NCI-H1930 (cell line): ENCODE results near the gene PCDHGA1.
A peak's percentile ranks its signal among the peaks of the same experiment; 100 is the strongest.
"Not testable (repeated sequence)": the region's sequence is repeated elsewhere in the genome, so short reads cannot be mapped to it uniquely, and the experiment has no call there.

Experiments
- DNase-seq, 2 experiments: peaks; one replicate each; lab custom pipeline; 2025; lab: John Stamatoyannopoulos, UW

Gene PCDHGA1

GRCh38 chr5:141330299-141331080 is at the start of gene PCDHGA1:
TSS of gene PCDHGA1 (plus strand) at chr5:141330514.
- DNase-seq = no peak

- DNase-seq = no peak
Measured at GRCh38 chr5:141298376-141298775, 31.9 kb upstream of the PCDHGA1 start.

GRCh38 chr5:141303756-141304155 is 26.6 kb upstream of the PCDHGA1 start, which contains the start of gene SLC25A2:
TSS of gene SLC25A2 (minus strand) at chr5:141304049. CDS start at chr5:141303865, 184 bp downstream.
- no peak for DNase-seq

- no peak for DNase-seq
Measured at GRCh38 chr5:141306630-141307029, 23.7 kb upstream of the PCDHGA1 start.

GRCh38 chr5:141313711-141314110 is 16.6 kb upstream of the PCDHGA1 start:
- no peak for DNase-seq

- DNase-seq = not testable (repeated sequence)
Measured at GRCh38 chr5:141316963-141317362, 13.4 kb upstream of the PCDHGA1 start.

- DNase-seq = no peak
Measured at GRCh38 chr5:141319202-141319601, 11.1 kb upstream of the PCDHGA1 start.

GRCh38 chr5:141319699-141320098 is 10.6 kb upstream of the PCDHGA1 start:
- no peak for DNase-seq

- DNase-seq = peak; percentile 69 to 87
Measured at GRCh38 chr5:141320225-141321169, 9.8 kb upstream of the PCDHGA1 start, which contains the start of gene TAF7. TSS of gene TAF7 (minus strand) at chr5:141320784. CDS start at chr5:141320044, 740 bp downstream.

GRCh38 chr5:141322261-141322660 is 8.1 kb upstream of the PCDHGA1 start:
- DNase-seq = no peak

- peak; percentile 21 to 61 for DNase-seq
Measured at GRCh38 chr5:141326088-141326854, 4.0 kb upstream of the PCDHGA1 start.

- no peak for DNase-seq
Measured at GRCh38 chr5:141328231-141328630, 2.1 kb upstream of the PCDHGA1 start.

GRCh38 chr5:141332571-141332970 is 2.3 kb downstream of the PCDHGA1 start:
- not testable (repeated sequence) for DNase-seq

GRCh38 chr5:141338538-141339306 is 8.4 kb downstream of the PCDHGA1 start, which contains the start of gene PCDHGA2:
TSS of gene PCDHGA2 (plus strand) at chr5:141338760.
- DNase-seq = no peak

- DNase-seq = not testable (repeated sequence)
Measured at GRCh38 chr5:141340781-141341354, 10.6 kb downstream of the PCDHGA1 start.

- no peak for DNase-seq
Measured at GRCh38 chr5:141342773-141343172, 12.5 kb downstream of the PCDHGA1 start.

GRCh38 chr5:141343242-141343952 is 13.1 kb downstream of the PCDHGA1 start, which contains the start of gene PCDHGA3:
TSS of gene PCDHGA3 (plus strand) at chr5:141343829. CDS start at chr5:141344034, 205 bp downstream.
- no peak for DNase-seq

- no peak for DNase-seq
Measured at GRCh38 chr5:141343953-141344463, 13.7 kb downstream of the PCDHGA1 start.

GRCh38 chr5:141345327-141345726 is 15.0 kb downstream of the PCDHGA1 start:
- DNase-seq = no peak
